HEK293 (cell line): ENCODE measurements around the gene PTPN3.

Source experiments
- CTCF ChIA-PET: fragments of 350-600 bp; formaldehyde crosslinking; extraction: SDS; loops from one replicate; lab custom pipeline; 2021; ENCODE audit warnings: antibody characterized with exemption; lab: Yijun Ruan, JAX
- POLR2A ChIA-PET: fragments of 300-600 bp; formaldehyde crosslinking; extraction: SDS; loops from one replicate; lab custom pipeline; 2020; ENCODE audit warnings: antibody characterized with exemption, inconsistent platforms; lab: Yijun Ruan, JAX
- H3K27ac ChIP-seq: fragments of 200-500 bp; sonication (Bioruptor generic); 2 replicates; pipeline ENCODE4 v1.5.1; 2014; ENCODE audit warnings: low read depth, low read length, control low read depth, inconsistent platforms; ENCODE audit errors: extremely low read depth
- H3K36me3 ChIP-seq, 2 experiments: fragments of 200-500 bp in 1 of 2; sonication (Bioruptor generic) in 1 of 2; 1 replicate in 1 of 2; 2 replicates in 1 of 2; pipeline ENCODE4 v1.5.1; 2014 to 2017; ENCODE audit warnings: inconsistent platforms in 2 of 2, low read length in 2 of 2; ENCODE audit not compliant: control insufficient read depth in 2 of 2, insufficient read depth in 1 of 2
- H3K4me1 ChIP-seq: fragments of 200-500 bp; sonication (Bioruptor generic); 2 replicates; pipeline ENCODE4 v1.5.1; 2014; ENCODE audit warnings: mild to moderate bottlenecking, low read length, inconsistent platforms; ENCODE audit not compliant: control insufficient read depth, insufficient read depth
- H3K4me3 ChIP-seq: 2 replicates; pipeline ENCODE4 v1.5.1; 2011; ENCODE audit warnings: low read depth, mild to moderate bottlenecking, control low read depth, low read length, moderate library complexity
- H3K9me3 ChIP-seq: fragments of 200-500 bp; sonication (Bioruptor generic); 2 replicates; pipeline ENCODE4 v1.5.1; 2014; ENCODE audit warnings: low read depth, low read length, inconsistent platforms; ENCODE audit not compliant: control insufficient read depth, insufficient read depth
- SCRT1 ChIP-seq: fragments of 450-650 bp; formaldehyde crosslinking; IDR thresholded peaks from 2 replicates; pipeline ENCODE4 v1.5.1; 2016; ENCODE audit warnings: missing biosample characterization, missing genetic modification characterization, borderline replicate concordance
- ZBTB21 ChIP-seq: fragments of 450-650 bp; formaldehyde crosslinking; IDR thresholded peaks from 2 replicates; pipeline ENCODE4 v1.5.1; 2017; ENCODE audit warnings: missing biosample characterization, missing genetic modification characterization
- ZNF155 ChIP-seq: fragments of 450-650 bp; formaldehyde crosslinking; IDR thresholded peaks from 2 replicates; pipeline ENCODE4 v1.5.1; 2016; ENCODE audit warnings: missing biosample characterization, missing genetic modification characterization
- ZNF19 ChIP-seq: fragments of 450-650 bp; formaldehyde crosslinking; IDR thresholded peaks from 2 replicates; pipeline ENCODE4; 2016; ENCODE audit warnings: missing biosample characterization, missing genetic modification characterization, low read depth
- ZNF223 ChIP-seq: fragments of 450-650 bp; formaldehyde crosslinking; IDR thresholded peaks from 2 replicates; pipeline ENCODE4 v1.5.1; 2016; ENCODE audit warnings: missing biosample characterization, missing genetic modification characterization
- ZNF335 ChIP-seq: fragments of 450-650 bp; formaldehyde crosslinking; conservative IDR thresholded peaks from 2 replicates; pipeline ENCODE4 v1.5.1; 2016; ENCODE audit warnings: missing biosample characterization, missing genetic modification characterization
- ZNF426 ChIP-seq: fragments of 450-650 bp; formaldehyde crosslinking; IDR thresholded peaks from 2 replicates; pipeline ENCODE4 v1.5.1; 2017; ENCODE audit warnings: missing biosample characterization, missing genetic modification characterization, mild to moderate bottlenecking, inconsistent platforms, moderate library complexity
- ZNF626 ChIP-seq: fragments of 450-650 bp; sonication (Bioruptor Pico); formaldehyde crosslinking; IDR thresholded peaks from 2 replicates; pipeline ENCODE4 v1.5.1; 2018; ENCODE audit warnings: missing biosample characterization, missing genetic modification characterization, inconsistent platforms
- ZNF776 ChIP-seq: fragments of 450-650 bp; formaldehyde crosslinking; IDR thresholded peaks from 2 replicates; pipeline ENCODE4 v1.5.0; 2017; ENCODE audit warnings: missing biosample characterization, missing genetic modification characterization, borderline replicate concordance
- ZNF837 ChIP-seq: fragments of 450-650 bp; formaldehyde crosslinking; IDR thresholded peaks from 2 replicates; pipeline ENCODE4 v1.5.1; 2016; ENCODE audit warnings: missing biosample characterization, missing genetic modification characterization
- ZSCAN16 ChIP-seq: fragments of 450-650 bp; formaldehyde crosslinking; IDR thresholded peaks from 2 replicates; pipeline ENCODE4 v1.5.1; 2016; ENCODE audit warnings: missing biosample characterization, missing genetic modification characterization
- ZXDB ChIP-seq: fragments of 450-650 bp; formaldehyde crosslinking; IDR thresholded peaks from 2 replicates; pipeline ENCODE4 v1.5.1; 2016; ENCODE audit warnings: missing biosample characterization, missing genetic modification characterization
- TF ChIP-seq, protein P1 (sequence below): fragments of 450-650 bp; formaldehyde crosslinking; IDR thresholded peaks from 2 replicates; pipeline ENCODE4 v1.5.1; 2016; ENCODE audit warnings: missing biosample characterization, missing genetic modification characterization
- TF ChIP-seq, protein P2 (sequence below): fragments of 450-650 bp; formaldehyde crosslinking; IDR thresholded peaks from 2 replicates; pipeline ENCODE4 v1.5.1; 2016; ENCODE audit warnings: missing biosample characterization, missing genetic modification characterization, low read depth
- TF ChIP-seq, protein P3 (sequence below): sonication (generic); formaldehyde crosslinking; IDR thresholded peaks from 2 replicates; pipeline ENCODE4 v1.8.1; 2022; ENCODE audit warnings: mild to moderate bottlenecking, moderate library complexity, missing genetic modification reagents

PTPN3 gene

DNA sequence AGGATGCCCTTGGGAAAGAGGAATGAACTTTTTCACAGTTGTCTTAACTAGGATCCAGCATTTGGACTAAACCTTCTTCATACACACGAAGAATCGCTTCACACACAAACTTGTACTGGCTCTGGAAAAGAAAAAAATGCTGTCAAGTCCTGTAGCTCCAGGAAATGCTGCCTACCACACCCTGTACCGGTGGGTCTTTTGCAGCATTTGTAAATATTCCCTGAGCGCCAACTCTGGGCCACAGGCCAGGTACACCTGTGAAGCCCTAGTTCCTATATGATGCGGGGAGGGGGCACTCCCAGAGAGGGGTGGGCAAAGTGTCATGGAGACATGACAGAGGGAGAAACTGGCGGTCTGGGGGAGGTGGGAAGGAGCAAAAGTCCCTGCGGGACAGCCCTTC, 118.6 kb downstream of the PTPN3 start:
- Histone ChIP-seq H3K4me3 (no peak overlapping the region), H3K36me3 (peaks cover 0 to 53% of the 10 kb centered on the region in 2 experiments; a peak in 1 of 3 replicates), H3K9me3 (no peaks in the 10 kb centered on the region), H3K27ac (no peak overlapping the region), H3K4me1 (no peaks in the 10 kb centered on the region)
- POLR2A ChIA-PET: no interaction called here
- CTCF ChIA-PET: interaction anchor here (0.8 kb wide), 1 partner anchor 22 kb away, joined by 3 read pairs; no protein-coding TSS in a partner anchor
- TF ChIP-seq, protein P1, sequence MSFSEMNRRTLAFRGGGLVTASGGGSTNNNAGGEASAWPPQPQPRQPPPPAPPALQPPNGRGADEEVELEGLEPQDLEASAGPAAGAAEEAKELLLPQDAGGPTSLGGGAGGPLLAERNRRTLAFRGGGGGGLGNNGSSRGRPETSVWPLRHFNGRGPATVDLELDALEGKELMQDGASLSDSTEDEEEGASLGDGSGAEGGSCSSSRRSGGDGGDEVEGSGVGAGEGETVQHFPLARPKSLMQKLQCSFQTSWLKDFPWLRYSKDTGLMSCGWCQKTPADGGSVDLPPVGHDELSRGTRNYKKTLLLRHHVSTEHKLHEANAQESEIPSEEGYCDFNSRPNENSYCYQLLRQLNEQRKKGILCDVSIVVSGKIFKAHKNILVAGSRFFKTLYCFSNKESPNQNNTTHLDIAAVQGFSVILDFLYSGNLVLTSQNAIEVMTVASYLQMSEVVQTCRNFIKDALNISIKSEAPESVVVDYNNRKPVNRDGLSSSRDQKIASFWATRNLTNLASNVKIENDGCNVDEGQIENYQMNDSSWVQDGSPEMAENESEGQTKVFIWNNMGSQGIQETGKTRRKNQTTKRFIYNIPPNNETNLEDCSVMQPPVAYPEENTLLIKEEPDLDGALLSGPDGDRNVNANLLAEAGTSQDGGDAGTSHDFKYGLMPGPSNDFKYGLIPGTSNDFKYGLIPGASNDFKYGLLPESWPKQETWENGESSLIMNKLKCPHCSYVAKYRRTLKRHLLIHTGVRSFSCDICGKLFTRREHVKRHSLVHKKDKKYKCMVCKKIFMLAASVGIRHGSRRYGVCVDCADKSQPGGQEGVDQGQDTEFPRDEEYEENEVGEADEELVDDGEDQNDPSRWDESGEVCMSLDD: no peak
- TF ChIP-seq ZNF155 (tag by site-specific recombination) (no peak), ZNF837 (tag by site-specific recombination) (no peak), SCRT1 (no peak), ZNF19 (tag by site-specific recombination) (no peak), ZSCAN16 (no peak), ZNF335 (no peak), ZNF776 (tag by site-specific recombination) (no peak), ZNF426 (tag by site-specific recombination) (no peak)
- TF ChIP-seq, protein P2, sequence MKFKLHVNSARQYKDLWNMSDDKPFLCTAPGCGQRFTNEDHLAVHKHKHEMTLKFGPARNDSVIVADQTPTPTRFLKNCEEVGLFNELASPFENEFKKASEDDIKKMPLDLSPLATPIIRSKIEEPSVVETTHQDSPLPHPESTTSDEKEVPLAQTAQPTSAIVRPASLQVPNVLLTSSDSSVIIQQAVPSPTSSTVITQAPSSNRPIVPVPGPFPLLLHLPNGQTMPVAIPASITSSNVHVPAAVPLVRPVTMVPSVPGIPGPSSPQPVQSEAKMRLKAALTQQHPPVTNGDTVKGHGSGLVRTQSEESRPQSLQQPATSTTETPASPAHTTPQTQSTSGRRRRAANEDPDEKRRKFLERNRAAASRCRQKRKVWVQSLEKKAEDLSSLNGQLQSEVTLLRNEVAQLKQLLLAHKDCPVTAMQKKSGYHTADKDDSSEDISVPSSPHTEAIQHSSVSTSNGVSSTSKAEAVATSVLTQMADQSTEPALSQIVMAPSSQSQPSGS (tag by site-specific recombination): no peak

DNA sequence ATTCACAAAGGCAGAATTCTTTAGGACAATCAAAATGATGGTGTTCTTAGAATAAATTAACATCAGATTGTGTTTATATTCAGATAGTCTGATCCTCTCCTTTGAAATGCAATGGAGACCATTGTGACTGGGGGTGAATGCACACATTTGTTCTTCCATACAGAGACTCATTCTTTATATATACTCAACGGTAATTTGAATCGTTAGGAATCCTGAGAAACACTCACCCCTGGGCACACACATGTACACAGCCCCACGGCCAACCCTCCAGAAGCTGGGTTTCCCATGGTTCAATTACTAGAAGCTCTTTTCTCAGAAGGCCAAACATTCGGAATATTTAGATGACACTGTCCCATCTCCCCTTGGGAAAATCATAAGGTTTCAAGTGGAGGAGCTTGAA, 119.8 kb downstream of the PTPN3 start:
- Histone ChIP-seq H3K4me3 (no peak overlapping the region), H3K4me1 (no peaks in the 10 kb centered on the region), H3K9me3 (no peaks in the 10 kb centered on the region)
- TF ChIP-seq ZBTB21 (tag by site-specific recombination) (no peak), ZXDB (no peak)
- TF ChIP-seq, protein P2 (tag by site-specific recombination): no peak
- TF ChIP-seq, all 188 proteins: peak for 0
- ChIA-PET POLR2A (no interaction called here), CTCF (no interaction called here)
- peaks cover 0 to 43% of the 10 kb centered on the region in 2 experiments; a peak in 1 of 3 replicates for H3K36me3 ChIP-seq
- H3K27ac ChIP-seq: no peak overlapping the region

DNA sequence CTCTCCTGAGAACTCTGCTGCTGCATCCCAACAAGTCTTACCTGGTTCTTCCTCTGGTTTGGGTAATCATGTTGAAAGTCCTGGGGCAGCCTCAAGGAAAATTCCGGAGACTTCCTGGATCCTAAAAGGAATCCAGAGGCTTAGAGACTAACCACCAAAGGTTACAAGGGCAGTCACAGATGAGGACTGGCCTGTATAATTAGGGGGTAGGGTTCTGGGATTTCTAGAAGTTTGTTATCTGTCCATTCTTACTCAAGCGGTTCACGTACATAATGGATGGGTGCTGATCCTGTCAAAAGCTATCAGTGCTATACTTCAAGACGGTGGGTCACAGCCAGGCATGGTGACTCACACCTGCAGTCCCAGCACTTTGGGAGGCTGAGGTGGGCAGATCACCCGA, 125.9 kb downstream of the PTPN3 start:
- H3K4me3 ChIP-seq: no peak overlapping the region
- no peaks in the 10 kb centered on the region for H3K9me3 ChIP-seq
- TF ChIP-seq, protein P3, sequence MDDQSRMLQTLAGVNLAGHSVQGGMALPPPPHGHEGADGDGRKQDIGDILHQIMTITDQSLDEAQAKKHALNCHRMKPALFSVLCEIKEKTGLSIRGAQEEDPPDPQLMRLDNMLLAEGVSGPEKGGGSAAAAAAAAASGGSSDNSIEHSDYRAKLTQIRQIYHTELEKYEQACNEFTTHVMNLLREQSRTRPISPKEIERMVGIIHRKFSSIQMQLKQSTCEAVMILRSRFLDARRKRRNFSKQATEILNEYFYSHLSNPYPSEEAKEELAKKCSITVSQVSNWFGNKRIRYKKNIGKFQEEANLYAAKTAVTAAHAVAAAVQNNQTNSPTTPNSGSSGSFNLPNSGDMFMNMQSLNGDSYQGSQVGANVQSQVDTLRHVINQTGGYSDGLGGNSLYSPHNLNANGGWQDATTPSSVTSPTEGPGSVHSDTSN (CRISPR knock-in tag): no peak
- TF ChIP-seq ZNF626 (tag by site-specific recombination): no peak
- no peak for TF ChIP-seq ZNF223 (tag by site-specific recombination)
- TF ChIP-seq, all 188 proteins: peak for 0
- CTCF ChIA-PET: no interaction called here
- H3K27ac ChIP-seq: no peak overlapping the region
- POLR2A ChIA-PET: no interaction called here
- no peaks in the 10 kb centered on the region for H3K4me1 ChIP-seq
- H3K36me3 ChIP-seq: no peaks in the 10 kb centered on the region
